ENCODE data around the gene ARPC2.

DNA sequence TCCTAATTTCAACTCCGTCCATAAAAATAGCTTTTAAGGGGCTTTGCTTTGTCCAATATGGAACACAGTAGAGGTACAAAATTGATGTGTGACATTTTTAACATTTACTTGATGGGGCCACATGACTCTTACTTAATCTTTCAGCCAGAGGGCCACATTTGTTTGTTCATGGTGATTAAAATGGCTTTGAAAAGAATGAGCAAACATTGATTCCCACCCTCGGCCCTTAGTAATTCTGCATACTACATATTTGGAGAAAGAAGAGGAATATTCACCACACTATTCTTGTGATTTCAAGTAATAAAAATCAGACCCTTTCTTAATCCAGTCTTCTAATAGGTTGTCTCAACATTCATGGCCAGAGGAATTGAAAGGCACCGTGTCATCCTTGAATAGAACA, 17.5 kb downstream of the ARPC2 start:
- TF ChIP-seq CTCF (IDR thresholded peaks at IDR 0.05) (no peak), POLR2A (IDR thresholded peaks at IDR 0.05) (no peak)

Measured in transverse colon (tissue), 3 donors.